Measurements from ENCODE around the gene TNFAIP6. TPM values are rescaled to one million over a fixed set of nuclear protein-coding genes. Genes with fewer than 3 reads are reported as not detected.

TNFAIP6 gene
- total and polyA plus RNA-seq, 2 of the 8 experiments (the other 6 are each of a cell fraction or from before 2014, with no cell fraction given): 1.1 to 2.0 TPM

DNA sequence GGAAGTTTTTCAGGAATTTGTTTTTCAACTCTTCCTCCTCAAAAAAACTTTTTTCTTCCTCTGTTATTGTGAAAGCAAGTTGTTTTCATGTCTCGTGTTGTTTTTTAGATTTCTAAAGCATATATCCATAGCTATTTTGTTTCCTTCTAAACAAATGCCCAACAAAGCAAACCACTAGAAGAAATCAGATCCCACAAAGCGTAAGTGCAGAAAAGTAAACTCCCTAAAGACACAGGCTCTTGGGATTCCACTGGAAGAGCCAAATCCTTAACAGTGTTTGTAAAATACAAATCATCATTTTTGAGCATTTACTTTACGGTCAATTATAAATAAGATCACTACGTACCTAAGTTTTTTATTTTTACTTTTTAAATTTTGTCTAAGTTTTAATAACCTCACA lies 30.6 kb downstream of the TNFAIP6 start:
- DNase-seq (ENCODE audit: low read depth in 1 of 2, low spot score in 2 of 2) (no peak), FAIRE-seq (no peak)
- TF ChIP-seq, protein P1, sequence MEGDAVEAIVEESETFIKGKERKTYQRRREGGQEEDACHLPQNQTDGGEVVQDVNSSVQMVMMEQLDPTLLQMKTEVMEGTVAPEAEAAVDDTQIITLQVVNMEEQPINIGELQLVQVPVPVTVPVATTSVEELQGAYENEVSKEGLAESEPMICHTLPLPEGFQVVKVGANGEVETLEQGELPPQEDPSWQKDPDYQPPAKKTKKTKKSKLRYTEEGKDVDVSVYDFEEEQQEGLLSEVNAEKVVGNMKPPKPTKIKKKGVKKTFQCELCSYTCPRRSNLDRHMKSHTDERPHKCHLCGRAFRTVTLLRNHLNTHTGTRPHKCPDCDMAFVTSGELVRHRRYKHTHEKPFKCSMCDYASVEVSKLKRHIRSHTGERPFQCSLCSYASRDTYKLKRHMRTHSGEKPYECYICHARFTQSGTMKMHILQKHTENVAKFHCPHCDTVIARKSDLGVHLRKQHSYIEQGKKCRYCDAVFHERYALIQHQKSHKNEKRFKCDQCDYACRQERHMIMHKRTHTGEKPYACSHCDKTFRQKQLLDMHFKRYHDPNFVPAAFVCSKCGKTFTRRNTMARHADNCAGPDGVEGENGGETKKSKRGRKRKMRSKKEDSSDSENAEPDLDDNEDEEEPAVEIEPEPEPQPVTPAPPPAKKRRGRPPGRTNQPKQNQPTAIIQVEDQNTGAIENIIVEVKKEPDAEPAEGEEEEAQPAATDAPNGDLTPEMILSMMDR (IDR thresholded peaks at IDR 0.05; ENCODE audit: control extremely low read depth in 1 of 3, insufficient read depth in 1 of 3, low read depth in 1 of 3, low read length in 3 of 3): no peak
- TF ChIP-seq HDAC2 (IDR thresholded peaks at IDR 0.05; ENCODE audit: borderline replicate concordance in 1 of 2, low read depth in 2 of 2, low read length in 2 of 2): no peak
- TF ChIP-seq TEAD4 (IDR thresholded peaks at IDR 0.05; ENCODE audit: low read depth, low read length): no peak
- no peak for TF ChIP-seq EP300 (IDR thresholded peaks at IDR 0.05; ENCODE audit: borderline replicate concordance in 1 of 2, low read depth in 2 of 2, low read length in 2 of 2)
- TF ChIP-seq SP4 (IDR thresholded peaks at IDR 0.05; ENCODE audit: low read length): no peak
- TF ChIP-seq RNF2 (IDR thresholded peaks at IDR 0.05; ENCODE audit: borderline replicate concordance, low read depth, low read length, missing control alignments, poor library complexity, severe bottlenecking): no peak
- TF ChIP-seq, protein P2, sequence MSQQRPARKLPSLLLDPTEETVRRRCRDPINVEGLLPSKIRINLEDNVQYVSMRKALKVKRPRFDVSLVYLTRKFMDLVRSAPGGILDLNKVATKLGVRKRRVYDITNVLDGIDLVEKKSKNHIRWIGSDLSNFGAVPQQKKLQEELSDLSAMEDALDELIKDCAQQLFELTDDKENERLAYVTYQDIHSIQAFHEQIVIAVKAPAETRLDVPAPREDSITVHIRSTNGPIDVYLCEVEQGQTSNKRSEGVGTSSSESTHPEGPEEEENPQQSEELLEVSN (IDR thresholded peaks at IDR 0.05): no peak
- no peak overlapping the region for H3K27ac ChIP-seq (ENCODE audit: low read depth, low read length)
- H3K36me3 ChIP-seq (ENCODE audit: control insufficient read depth in 2 of 4, insufficient read depth in 4 of 4, low read length in 3 of 4): no peaks in the 10 kb centered on the region
- no peak overlapping the region for H4K8ac ChIP-seq (ENCODE audit: extremely low read depth, insufficient read depth, low read length)
- no peaks in the 10 kb centered on the region for H3K79me2 ChIP-seq (ENCODE audit: control insufficient read depth in 1 of 2, insufficient read depth in 2 of 2, low read length in 2 of 2)
- H2BK120ac ChIP-seq (replicated peaks; ENCODE audit: low read depth, low read length): no peak overlapping the region
- H2BK20ac ChIP-seq (ENCODE audit: low read length): no peak overlapping the region
- H3K4ac ChIP-seq (replicated peaks; ENCODE audit: insufficient read length, low read depth, low read length): no peak overlapping the region
- no peak overlapping the region for H2AK5ac ChIP-seq (ENCODE audit: low read depth, low read length)
- WGBS, 2 experiments (ENCODE audit: extremely low coverage in 1 of 2, insufficient coverage in 1 of 2, insufficient read length in 1 of 2, insufficient replicate concordance in 2 of 2, low coverage in 1 of 2, low lambda C conversion rate in 2 of 2, missing lambda C conversion rate in 1 of 2): 94% methylated on average over 4 of the region's 4 CpGs; no CpG with 5 or more reads in 1 of the 2 experiments
- H4K5ac ChIP-seq (ENCODE audit: insufficient read length, low read depth, low read length): no peak overlapping the region
- H3K23ac ChIP-seq (ENCODE audit: insufficient read length): no peak overlapping the region
- peak overlapping the region; percentile 51; the same call in 1 of the 2 replicates for H2AFZ ChIP-seq (ENCODE audit: low read length)
- H3K9me3 ChIP-seq (ENCODE audit: insufficient read depth in 2 of 2, low read depth in 1 of 2, low read length in 1 of 2): no peaks in the 10 kb centered on the region; a peak in 1 of 4 replicates
- no peak overlapping the region for H2BK15ac ChIP-seq (ENCODE audit: low read length)
- H3K4me2 ChIP-seq (ENCODE audit: insufficient read depth in 1 of 2, low read depth in 2 of 2, low read length in 2 of 2): no peak overlapping the region
- CTCF ChIA-PET (ENCODE audit: partially characterized antibody): interaction anchor here (0.6 kb wide), 1 partner anchor 1898 kb away, joined by 3 read pairs; no protein-coding TSS in a partner anchor
- no peak overlapping the region for H3K9ac ChIP-seq (replicated peaks in 1 of 4; ENCODE audit: extremely low read depth in 1 of 4, low read depth in 3 of 4, low read length in 3 of 4)
- H3K27me3 ChIP-seq (replicated peaks in 1 of 4; ENCODE audit: control insufficient read depth in 3 of 4, extremely low read depth in 1 of 4, insufficient read depth in 3 of 4, low read length in 3 of 4): no peaks in the 10 kb centered on the region
- H4K91ac ChIP-seq (replicated peaks; ENCODE audit: insufficient read length, low read length): no peak overlapping the region
- no peaks in the 10 kb centered on the region for H3K23me2 ChIP-seq (ENCODE audit: low read depth, low read length)
- H2BK5ac ChIP-seq (ENCODE audit: low read depth, low read length): no peak overlapping the region
- no peak overlapping the region for H3K14ac ChIP-seq (ENCODE audit: insufficient read length)
- no peaks in the 10 kb centered on the region for H4K20me1 ChIP-seq (replicated peaks in 1 of 2; ENCODE audit: control insufficient read depth in 1 of 2, insufficient read depth in 2 of 2, low read length in 2 of 2)
- POLR2A ChIA-PET (ENCODE audit: partially characterized antibody): no interaction called here
- no peaks in the 10 kb centered on the region for H3K4me1 ChIP-seq (replicated peaks in 1 of 4; ENCODE audit: control insufficient read depth in 3 of 4, insufficient read depth in 4 of 4, low read length in 3 of 4)
- no peak overlapping the region for H3K56ac ChIP-seq (replicated peaks; ENCODE audit: insufficient read length, low read depth, low read length)
- no peak overlapping the region for H3K18ac ChIP-seq (ENCODE audit: extremely low read depth, low read length)
- no peaks in the 10 kb centered on the region for H3K79me1 ChIP-seq (ENCODE audit: low read depth, low read length)
- no peak overlapping the region for H3K4me3 ChIP-seq (ENCODE audit: extremely low read depth in 1 of 4, insufficient read depth in 2 of 4, low read depth in 3 of 4, low read length in 4 of 4)
- H2BK12ac ChIP-seq (ENCODE audit: low read depth, low read length): no peak overlapping the region

Measured in H1 (cell line).